Osteoblast (primary cell): ENCODE results near the gene PAX9. TPM values are rescaled to one million over a fixed set of nuclear protein-coding genes. Genes with fewer than 3 reads are reported as not detected.

ENCODE experiments used
- DNase-seq: peaks from one replicate; pipeline ENCODE4 v3.0.0; 2011; ENCODE audit warnings: low spot score, mixed read lengths; ENCODE audit not compliant: insufficient read length; ENCODE audit errors: missing footprints
- H2AFZ ChIP-seq: 2 replicates; pipeline ENCODE4 v1.6.0; 2011; ENCODE audit warnings: mild to moderate bottlenecking, low read length
- H3K27ac ChIP-seq: 2 replicates; pipeline ENCODE4 v1.5.1; 2011; ENCODE audit warnings: mild to moderate bottlenecking, low read depth, low read length, moderate library complexity
- H3K27me3 ChIP-seq: 2 replicates; pipeline ENCODE4 v1.6.0; 2012; ENCODE audit warnings: mild to moderate bottlenecking, control low read depth, inconsistent platforms, low read length, moderate library complexity; ENCODE audit not compliant: insufficient read depth
- H3K36me3 ChIP-seq: 2 replicates; pipeline ENCODE4 v1.5.1; 2011; ENCODE audit warnings: mild to moderate bottlenecking, low read length, control low read depth, moderate library complexity; ENCODE audit not compliant: insufficient read depth
- H3K4me1 ChIP-seq: 2 replicates; pipeline ENCODE4 v1.5.1; 2011; ENCODE audit warnings: mild to moderate bottlenecking, low read length, control low read depth, moderate library complexity; ENCODE audit not compliant: insufficient read depth
- H3K4me2 ChIP-seq: 2 replicates; pipeline ENCODE4 v1.6.0; 2011; ENCODE audit warnings: mild to moderate bottlenecking, low read length; ENCODE audit not compliant: insufficient read depth
- H3K4me3 ChIP-seq: fragments of 200-600 bp; sonication (generic); 3 replicates; pipeline ENCODE4 v1.5.1; 2012; ENCODE audit warnings: mild to moderate bottlenecking, low read length, inconsistent platforms; ENCODE audit not compliant: insufficient read depth
- H3K79me2 ChIP-seq: 2 replicates; pipeline ENCODE4 v1.6.0; 2012; ENCODE audit warnings: mild to moderate bottlenecking, low read length, control low read depth, inconsistent platforms; ENCODE audit not compliant: insufficient read depth
- H3K9me3 ChIP-seq: 2 replicates; pipeline ENCODE4 v1.5.1; 2011; ENCODE audit warnings: low read depth, low read length, control low read depth
- H4K20me1 ChIP-seq: 2 replicates; pipeline ENCODE4 v1.6.0; 2012; ENCODE audit warnings: mild to moderate bottlenecking, low read length, control low read depth; ENCODE audit not compliant: insufficient read depth
- CTCF ChIP-seq: IDR thresholded peaks from 2 replicates; pipeline ENCODE4 v1.5.1; 2011; ENCODE audit warnings: mild to moderate bottlenecking, low read depth, low read length, moderate library complexity; ENCODE audit errors: extremely low read depth
- total RNA-seq: library from RNA; depleted of rRNA; stranded (reverse); fragments of >200 nt; gene quantifications from 2 replicates; pipeline ENCODE4 v1.2.3, GENCODE V29; 2012

The PAX9 gene
- total RNA-seq, 1 donor = under 0.01 TPM

- Histone ChIP-seq H3K9me3 (no peaks in the 10 kb centered on the region), H3K36me3 (no peaks in the 10 kb centered on the region), H3K79me2 (no peaks in the 10 kb centered on the region), H3K4me3 (no peak overlapping the region), H3K4me1 (no peaks in the 10 kb centered on the region), H4K20me1 (no peaks in the 10 kb centered on the region), H3K4me2 (no peak overlapping the region), H2AFZ (no peak overlapping the region), H3K27ac (no peak overlapping the region), H3K27me3 (peaks cover 91% of the 10 kb centered on the region)
- DNase-seq = no peak
- no peak for TF ChIP-seq CTCF
Measured at GRCh38 chr14:36653413-36653812, 8.2 kb upstream of the PAX9 start.

- no peaks in the 10 kb centered on the region for H3K9me3 ChIP-seq
- no peak overlapping the region for H3K4me2 ChIP-seq
- H3K4me3 ChIP-seq = no peak overlapping the region
- no peak overlapping the region for H3K27ac ChIP-seq
- no peaks in the 10 kb centered on the region for H4K20me1 ChIP-seq
- no peak for TF ChIP-seq CTCF
- H3K4me1 ChIP-seq = no peaks in the 10 kb centered on the region
- no peaks in the 10 kb centered on the region for H3K36me3 ChIP-seq
- H2AFZ ChIP-seq = no peak overlapping the region
- H3K27me3 ChIP-seq = peaks cover 92% of the 10 kb centered on the region
- DNase-seq = no peak
- no peaks in the 10 kb centered on the region for H3K79me2 ChIP-seq
Measured at GRCh38 chr14:36653962-36654793, 7.5 kb upstream of the PAX9 start.

GRCh38 chr14:36654794-36655381 is 6.8 kb upstream of the PAX9 start:
- H3K4me1 ChIP-seq = no peaks in the 10 kb centered on the region
- H4K20me1 ChIP-seq = no peaks in the 10 kb centered on the region
- H3K36me3 ChIP-seq = no peaks in the 10 kb centered on the region
- H3K4me2 ChIP-seq = no peak overlapping the region
- TF ChIP-seq CTCF = no peak
- H3K9me3 ChIP-seq = no peaks in the 10 kb centered on the region
- no peak overlapping the region for H3K4me3 ChIP-seq
- H2AFZ ChIP-seq = no peak overlapping the region
- H3K79me2 ChIP-seq = no peaks in the 10 kb centered on the region
- no peak for DNase-seq
- H3K27ac ChIP-seq = no peak overlapping the region
- peaks cover 92% of the 10 kb centered on the region for H3K27me3 ChIP-seq

- no peak overlapping the region for H3K4me2 ChIP-seq
- no peak overlapping the region for H3K27ac ChIP-seq
- no peak for TF ChIP-seq CTCF
- no peaks in the 10 kb centered on the region for H3K4me1 ChIP-seq
- no peaks in the 10 kb centered on the region for H4K20me1 ChIP-seq
- H3K79me2 ChIP-seq = no peaks in the 10 kb centered on the region
- no peaks in the 10 kb centered on the region for H3K9me3 ChIP-seq
- peaks cover 93% of the 10 kb centered on the region for H3K27me3 ChIP-seq
- no peak overlapping the region for H2AFZ ChIP-seq
- H3K4me3 ChIP-seq = no peak overlapping the region
- no peaks in the 10 kb centered on the region for H3K36me3 ChIP-seq
- DNase-seq = no peak
Measured at GRCh38 chr14:36655571-36655962, 6.1 kb upstream of the PAX9 start.
